Natural killer cell treated with Interleukin-12 subunit alpha and Interleukin-12 subunit beta and Interleukin-15 and Interleukin-18, amount 100 ng/mL, for 72 hours (primary cell): ENCODE data around the gene SDHAF4. TPM values are rescaled to one million over a fixed set of nuclear protein-coding genes. Genes with fewer than 3 reads are reported as not detected.
"Not testable (repeated sequence)": the region's sequence is repeated elsewhere in the genome, so short reads cannot be mapped to it uniquely, and the experiment has no call there.

Source experiments
- ATAC-seq, 2 donors: fragments of 150-1000 bp; cut with Tn5 transposase in 1 of 2; sonication (Bioruptor Pico), chemical (Tn5 transposase) in 1 of 2; 2 replicates each; pipeline ENCODE4 v1.10.0; 2021
- DNase-seq: peaks from one replicate; pipeline ENCODE4 v3.0.0; 2022; ENCODE audit warnings: low spot score
- H3K27ac Mint-ChIP-seq, 2 donors: 1 replicate in 1 of 2; 2 replicates in 1 of 2; pipeline ENCODE4 v1.8.0; 2022; ENCODE audit warnings: mixed read lengths in 2 of 2, mild to moderate bottlenecking in 1 of 2, moderate library complexity in 1 of 2
- H3K27me3 Mint-ChIP-seq, 2 donors: 1 replicate in 1 of 2; 2 replicates in 1 of 2; pipeline ENCODE4 v1.8.0; 2022; ENCODE audit warnings: mixed read lengths in 2 of 2
- H3K36me3 Mint-ChIP-seq: one replicate; pipeline ENCODE4 v1.8.0; 2022; ENCODE audit warnings: mixed read lengths
- H3K4me1 Mint-ChIP-seq, 2 donors: 1 replicate in 1 of 2; 2 replicates in 1 of 2; pipeline ENCODE4 v1.8.0; 2022; ENCODE audit warnings: low read depth in 2 of 2, mixed read lengths in 2 of 2, mild to moderate bottlenecking in 1 of 2
- H3K4me3 Mint-ChIP-seq: one replicate; pipeline ENCODE4 v1.8.0; 2022; ENCODE audit warnings: mixed read lengths
- H3K9me3 Mint-ChIP-seq: 2 replicates; pipeline ENCODE4 v1.8.0; 2022; ENCODE audit warnings: mixed read lengths
- total RNA-seq, 2 donors: library from RNA; stranded (reverse); gene quantifications; one replicate each; pipeline ENCODE4 v1.2.3, GENCODE V29; 2022

Gene SDHAF4
- total RNA-seq, 2 donors from 2014 or later: 6.2 to 11.5 TPM

DNA sequence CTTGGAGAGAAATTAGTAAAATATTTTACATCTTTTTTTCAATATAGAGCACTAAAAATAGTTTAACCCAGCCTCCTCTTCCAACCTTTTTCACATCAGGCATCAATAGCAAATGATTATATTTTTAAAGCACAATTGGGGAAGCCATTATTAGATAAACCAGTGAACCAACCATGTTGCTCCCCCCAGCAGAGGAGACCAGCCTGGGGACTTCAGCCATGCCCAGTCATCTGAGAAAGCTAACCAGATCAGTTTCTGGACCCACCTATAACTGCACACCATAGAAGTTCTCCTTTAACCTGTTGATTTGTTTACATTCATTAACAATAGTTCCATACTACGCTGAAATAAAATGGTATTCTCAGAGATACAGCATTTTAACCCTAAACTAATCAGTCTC, 13.8 kb upstream of the SDHAF4 start:
- Mint-ChIP-seq H3K27me3 (no peaks in the 10 kb centered on the region), H3K27ac (no peak overlapping the region), H3K4me1 (no peaks in the 10 kb centered on the region), H3K36me3 (no peaks in the 10 kb centered on the region), H3K4me3 (no peak overlapping the region), H3K9me3 (no peaks in the 10 kb centered on the region)
- ATAC-seq (no peak), DNase-seq (no peak)

DNA sequence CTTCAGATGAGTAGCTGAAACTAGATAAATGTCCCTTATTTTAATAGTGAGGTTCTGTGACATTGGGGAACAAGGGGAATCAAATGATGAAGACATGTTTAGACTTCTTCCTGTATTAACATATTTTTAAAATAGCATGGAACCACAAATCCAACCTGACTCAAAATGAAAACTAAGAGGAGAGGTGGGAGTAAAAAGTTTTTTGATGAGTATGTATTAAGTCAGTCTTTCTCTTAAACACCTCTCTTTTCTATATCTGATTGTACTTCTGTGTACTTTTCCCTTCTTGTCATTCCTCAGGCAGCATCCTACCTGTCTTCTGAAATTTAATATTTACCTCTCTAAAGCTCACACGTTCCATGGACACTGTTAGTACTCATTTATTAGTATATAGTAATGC, 8.7 kb upstream of the SDHAF4 start:
- no peak overlapping the region for H3K27ac Mint-ChIP-seq
- no peaks in the 10 kb centered on the region for H3K9me3 Mint-ChIP-seq
- H3K27me3 Mint-ChIP-seq: peaks cover 0 to 4% of the 10 kb centered on the region in 2 donors
- DNase-seq: no peak
- no peak for ATAC-seq
- H3K4me1 Mint-ChIP-seq: no peaks in the 10 kb centered on the region
- no peak overlapping the region for H3K4me3 Mint-ChIP-seq
- H3K36me3 Mint-ChIP-seq: no peaks in the 10 kb centered on the region

DNA sequence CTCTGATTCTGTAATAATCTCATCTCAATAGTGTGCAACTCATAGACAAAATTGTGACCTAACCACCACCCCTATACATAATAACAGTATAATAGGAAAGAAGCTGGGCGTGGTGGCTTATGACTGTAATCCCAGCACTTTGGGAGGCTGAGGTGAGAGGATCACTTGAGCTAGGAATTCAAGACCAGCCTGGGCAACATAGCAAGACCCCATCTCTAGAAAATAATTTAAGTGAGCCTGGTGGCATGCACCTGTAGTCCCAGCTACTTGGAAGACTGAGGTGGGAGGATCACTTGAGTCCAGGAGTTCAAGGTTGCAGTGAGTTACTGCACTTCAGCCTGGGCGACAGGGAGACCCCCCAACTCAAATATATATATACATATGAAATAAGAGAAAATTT, 4.3 kb upstream of the SDHAF4 start:
- ATAC-seq, H3K27me3 Mint-ChIP-seq, H3K4me1 Mint-ChIP-seq, H3K36me3 Mint-ChIP-seq, H3K27ac Mint-ChIP-seq, H3K9me3 Mint-ChIP-seq, H3K4me3 Mint-ChIP-seq, DNase-seq: not testable (repeated sequence)

DNA sequence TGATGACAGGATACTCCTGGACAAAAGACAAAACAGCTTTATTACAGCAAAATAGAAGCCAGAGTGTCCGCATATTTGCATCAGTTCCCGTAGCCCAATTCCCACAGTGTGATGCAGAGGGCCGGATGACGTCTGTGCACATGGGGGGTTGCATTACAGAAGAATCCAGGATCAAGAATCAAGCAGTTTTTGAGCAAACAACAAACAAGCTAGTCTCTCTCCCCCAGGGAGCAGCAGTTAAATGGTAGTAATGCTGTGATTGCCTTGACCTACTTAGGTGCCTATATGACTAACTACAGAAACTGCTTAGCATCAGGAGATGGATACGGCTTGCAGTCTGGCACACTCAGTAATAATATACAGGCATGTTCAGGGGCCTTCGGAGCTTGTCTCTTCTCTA, 3.2 kb upstream of the SDHAF4 start:
- no peak overlapping the region for H3K4me3 Mint-ChIP-seq
- H3K27ac Mint-ChIP-seq: no peak overlapping the region
- ATAC-seq (no peak), DNase-seq (no peak)
- H3K27me3 Mint-ChIP-seq: peaks cover 0 to 7% of the 10 kb centered on the region in 2 donors
- peaks cover 5% of the 10 kb centered on the region in 2 donors for H3K4me1 Mint-ChIP-seq
- no peaks in the 10 kb centered on the region for H3K9me3 Mint-ChIP-seq
- H3K36me3 Mint-ChIP-seq: no peaks in the 10 kb centered on the region

DNA sequence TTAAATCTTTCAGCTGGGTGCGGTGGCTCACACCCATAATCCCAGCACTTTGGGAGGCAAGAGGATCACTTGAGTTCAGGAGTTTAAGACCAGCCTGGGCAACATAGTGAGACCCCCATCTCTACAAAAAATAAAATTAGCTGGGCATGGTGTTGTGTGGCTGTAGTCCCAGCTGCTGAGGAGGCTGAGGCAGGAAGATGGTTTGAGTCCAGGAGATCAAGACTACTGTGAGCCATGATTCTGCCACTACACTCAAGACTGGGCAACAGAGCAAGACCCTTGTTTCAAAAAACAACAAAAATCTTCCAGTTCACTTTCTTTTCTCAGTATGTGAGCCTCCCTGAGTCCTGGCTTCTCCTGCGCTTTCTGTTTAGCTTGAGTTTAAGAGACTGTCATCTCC, 7.9 kb downstream of the SDHAF4 start:
- Mint-ChIP-seq H3K27ac (no peak overlapping the region), H3K4me1 (no peaks in the 10 kb centered on the region), H3K27me3 (no peaks in the 10 kb centered on the region), H3K36me3 (no peaks in the 10 kb centered on the region), H3K9me3 (no peaks in the 10 kb centered on the region), H3K4me3 (no peak overlapping the region)
- DNase-seq (no peak), ATAC-seq (no peak)

DNA sequence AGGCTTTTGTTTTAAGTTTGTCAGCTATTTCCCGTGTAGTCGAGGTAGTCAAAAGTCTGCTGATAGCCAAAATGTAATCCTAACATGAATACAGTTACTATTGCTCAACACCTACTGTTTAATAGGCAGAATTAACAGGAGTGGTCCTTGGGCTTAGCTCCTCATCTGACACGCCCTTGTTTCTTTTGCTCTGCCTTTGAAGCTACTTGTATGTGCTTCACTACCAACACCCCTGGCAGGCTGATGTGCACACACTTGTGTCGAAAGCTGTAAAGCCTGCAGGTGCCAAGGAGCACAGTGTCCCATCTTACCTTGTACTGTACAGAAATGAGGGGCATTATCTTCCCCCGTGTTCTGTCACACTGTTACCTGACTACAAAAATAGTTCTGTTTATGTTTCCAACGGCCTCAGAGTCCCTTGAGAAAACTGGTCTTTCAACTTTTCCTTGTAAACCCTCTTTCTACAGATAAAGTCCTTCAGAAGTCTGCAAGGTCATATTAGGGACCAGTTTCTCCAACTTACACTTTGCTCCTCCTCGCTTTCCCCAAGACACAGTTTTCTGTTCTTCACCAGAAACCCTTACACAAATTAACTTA, 9.3 kb downstream of the SDHAF4 start:
- Mint-ChIP-seq H3K27ac (no peak overlapping the region), H3K4me3 (no peak overlapping the region), H3K4me1 (no peaks in the 10 kb centered on the region), H3K36me3 (no peaks in the 10 kb centered on the region), H3K27me3 (no peaks in the 10 kb centered on the region), H3K9me3 (no peaks in the 10 kb centered on the region)
- ATAC-seq (no peak), DNase-seq (no peak)

DNA sequence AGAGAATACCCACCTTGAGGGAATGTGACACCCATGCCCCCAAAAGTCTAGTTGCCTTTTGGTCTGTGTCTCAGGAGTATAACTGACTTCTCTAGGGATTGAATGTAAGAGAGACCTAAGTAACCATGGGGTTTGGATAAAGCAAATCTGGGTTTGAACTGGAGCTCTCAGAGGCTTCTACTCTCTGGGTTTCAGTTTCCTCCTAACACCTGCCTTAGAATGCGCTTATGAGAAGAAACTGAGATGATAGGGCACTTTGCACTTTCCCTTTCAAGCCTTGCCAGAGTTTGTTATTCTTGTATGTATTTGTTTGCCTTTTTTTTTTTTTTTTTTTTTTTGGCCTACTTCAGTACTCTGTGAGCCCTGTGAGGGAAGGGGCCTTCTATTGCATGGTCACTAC, 19.4 kb downstream of the SDHAF4 start:
- no peaks in the 10 kb centered on the region for H3K4me1 Mint-ChIP-seq
- H3K27ac Mint-ChIP-seq: no peak overlapping the region
- H3K9me3 Mint-ChIP-seq: no peaks in the 10 kb centered on the region
- DNase-seq (no peak), ATAC-seq (no peak)
- H3K4me3 Mint-ChIP-seq: no peak overlapping the region
- no peaks in the 10 kb centered on the region for H3K27me3 Mint-ChIP-seq
- H3K36me3 Mint-ChIP-seq: peaks cover 14% of the 10 kb centered on the region

DNA sequence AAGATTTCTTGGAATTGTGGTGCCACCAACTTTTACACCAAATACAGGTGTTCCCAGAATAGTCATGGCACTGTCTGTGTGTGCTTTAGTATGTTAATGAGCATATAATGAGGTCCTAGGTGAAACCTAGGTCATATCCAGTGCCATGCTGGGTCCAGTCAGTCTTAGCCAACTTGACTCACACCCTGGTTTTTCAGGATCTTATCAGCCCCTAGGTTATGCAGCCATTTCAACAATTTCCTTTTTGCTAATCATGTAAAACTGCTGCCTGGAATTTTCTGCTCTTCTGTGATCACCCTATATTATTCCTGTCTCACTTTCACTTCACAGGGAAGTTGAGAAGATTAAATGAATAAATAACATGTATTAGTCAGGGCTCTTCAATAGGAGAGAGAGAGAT, 23.7 kb downstream of the SDHAF4 start:
- H3K27ac Mint-ChIP-seq: no peak overlapping the region
- DNase-seq (no peak), ATAC-seq (no peak)
- no peaks in the 10 kb centered on the region for H3K27me3 Mint-ChIP-seq
- H3K9me3 Mint-ChIP-seq: no peaks in the 10 kb centered on the region
- no peaks in the 10 kb centered on the region for H3K4me1 Mint-ChIP-seq
- no peaks in the 10 kb centered on the region for H3K36me3 Mint-ChIP-seq
- H3K4me3 Mint-ChIP-seq: no peak overlapping the region

DNA sequence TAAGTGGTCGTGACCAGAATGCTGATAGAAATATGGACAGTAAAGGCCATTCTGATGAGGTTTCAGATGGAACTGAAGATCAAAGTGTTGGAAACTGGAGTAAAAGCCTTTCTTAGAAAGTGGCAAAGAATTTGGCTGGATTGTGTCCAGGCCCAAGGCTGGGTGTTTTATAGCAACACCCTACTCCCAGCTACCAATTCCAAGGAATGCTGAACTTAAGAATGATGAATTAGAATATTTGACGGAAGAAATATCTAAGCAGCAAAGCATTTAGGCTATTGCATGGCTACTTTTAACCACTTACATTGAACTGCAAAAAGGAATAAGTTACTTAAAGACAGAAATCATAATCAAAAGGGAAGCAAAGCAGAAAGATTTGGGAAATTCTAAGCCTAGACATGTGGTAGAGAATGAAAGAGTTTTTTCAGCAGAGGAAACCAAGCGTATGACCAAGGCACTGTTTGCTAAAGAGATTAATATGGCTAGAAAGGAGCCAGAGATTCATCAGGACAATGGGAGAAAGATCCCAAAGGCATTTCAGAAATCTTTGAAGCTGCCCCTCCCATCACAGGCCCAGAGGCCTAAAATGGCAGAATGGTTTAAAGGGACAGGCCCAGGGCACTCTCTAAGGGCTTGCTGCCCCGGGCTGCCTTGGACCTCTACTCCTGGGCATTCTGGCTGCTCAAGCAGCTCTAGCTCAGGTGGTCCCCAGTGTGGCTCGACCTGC, 25.8 kb downstream of the SDHAF4 start:
- Mint-ChIP-seq H3K27ac (no peak overlapping the region), H3K27me3 (no peaks in the 10 kb centered on the region), H3K4me1 (no peaks in the 10 kb centered on the region), H3K4me3 (no peak overlapping the region), H3K36me3 (no peaks in the 10 kb centered on the region), H3K9me3 (no peaks in the 10 kb centered on the region)
- ATAC-seq (no peak), DNase-seq (no peak)

DNA sequence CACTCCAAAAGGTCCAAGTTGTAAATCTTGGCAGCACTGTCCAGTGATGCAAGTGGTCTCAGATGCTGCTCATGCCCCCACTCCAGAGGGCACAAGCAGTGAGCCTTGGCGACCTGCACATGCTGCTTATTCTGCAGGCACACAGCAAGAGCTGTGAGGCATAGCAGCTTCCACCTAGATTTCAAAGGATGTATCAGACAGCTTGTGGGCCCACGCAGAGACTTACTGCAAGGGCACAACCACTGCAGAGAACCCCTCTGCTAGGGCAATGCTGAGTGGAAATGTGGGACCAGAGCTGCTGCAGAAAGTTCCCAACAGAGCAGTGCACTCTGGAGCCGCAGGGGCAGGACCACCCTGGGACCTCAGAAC, 26.4 kb downstream of the SDHAF4 start:
- Mint-ChIP-seq H3K4me1 (no peaks in the 10 kb centered on the region), H3K36me3 (no peaks in the 10 kb centered on the region), H3K27me3 (no peaks in the 10 kb centered on the region), H3K9me3 (no peaks in the 10 kb centered on the region), H3K4me3 (no peak overlapping the region), H3K27ac (no peak overlapping the region)
- ATAC-seq: no peak
- no peak for DNase-seq

DNA sequence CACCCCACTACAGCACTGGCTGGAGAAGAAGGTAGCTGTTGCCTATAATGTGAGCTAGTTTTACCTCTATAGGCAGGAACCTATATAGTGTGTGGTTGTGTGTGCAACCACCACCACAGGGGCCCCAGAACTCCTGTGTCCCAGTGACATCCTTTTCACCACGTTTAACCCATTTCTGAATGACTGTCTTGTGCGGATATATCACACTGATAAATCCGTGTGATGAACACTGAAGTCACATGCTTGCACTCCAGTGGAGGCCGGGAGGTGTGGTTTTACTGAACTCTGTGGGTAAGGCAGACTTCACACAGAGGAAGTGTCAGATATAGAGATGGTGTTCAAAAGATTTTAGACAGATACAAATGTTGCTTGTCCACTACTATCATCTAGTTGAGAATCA, 32.5 kb downstream of the SDHAF4 start:
- peaks cover 0 to 3% of the 10 kb centered on the region in 2 donors for H3K4me1 Mint-ChIP-seq
- ATAC-seq (peak; percentile 65 to 75), DNase-seq (no peak)
- H3K9me3 Mint-ChIP-seq: no peaks in the 10 kb centered on the region
- H3K27ac Mint-ChIP-seq: no peak overlapping the region
- no peaks in the 10 kb centered on the region for H3K27me3 Mint-ChIP-seq
- H3K36me3 Mint-ChIP-seq: peaks cover 4% of the 10 kb centered on the region
- no peak overlapping the region for H3K4me3 Mint-ChIP-seq

DNA sequence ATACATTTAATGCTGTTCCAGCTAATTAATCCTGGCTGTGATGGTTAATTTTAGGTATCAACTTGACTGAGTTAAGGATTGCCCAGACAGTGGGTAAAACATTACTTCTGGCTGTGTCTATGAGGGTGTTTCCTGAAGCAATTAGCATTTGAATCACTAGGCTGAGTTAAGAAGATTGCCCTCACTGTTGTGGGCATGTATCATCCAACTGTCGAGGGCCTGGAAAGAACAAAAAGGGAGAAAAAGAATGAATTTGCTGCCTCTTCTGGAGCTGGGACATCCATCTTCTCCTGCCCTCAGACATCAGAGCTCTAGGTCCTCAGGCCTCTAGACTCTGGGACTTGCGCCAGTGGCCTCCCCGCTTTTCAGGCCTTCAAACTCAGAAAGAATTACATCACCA, 34.3 kb downstream of the SDHAF4 start:
- DNase-seq: no peak
- Mint-ChIP-seq H3K27ac (no peak overlapping the region), H3K4me3 (no peak overlapping the region), H3K36me3 (peaks cover 4% of the 10 kb centered on the region), H3K4me1 (peaks cover 0 to 3% of the 10 kb centered on the region in 2 donors), H3K27me3 (peaks cover 0 to 8% of the 10 kb centered on the region in 2 donors), H3K9me3 (no peaks in the 10 kb centered on the region)
- ATAC-seq: no peak

DNA sequence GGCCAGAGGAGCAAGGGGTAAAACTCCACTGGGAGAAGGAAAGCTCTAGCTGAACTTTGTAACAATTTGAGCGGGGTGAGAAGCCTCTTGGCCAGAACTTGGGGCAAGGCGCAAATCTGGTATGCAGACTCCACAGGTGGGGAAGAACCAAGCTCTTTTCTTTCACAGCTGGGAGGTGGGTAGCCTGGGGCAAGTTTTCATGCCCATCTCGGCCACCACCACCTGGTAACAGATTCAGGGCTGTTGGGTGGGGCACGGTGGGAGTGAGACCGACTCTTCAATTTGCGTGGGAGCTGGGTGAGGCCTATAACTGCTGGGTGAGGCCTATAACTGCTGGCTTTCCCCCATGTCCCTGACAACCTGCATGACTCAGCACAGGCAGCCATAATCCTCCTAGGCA, 37.5 kb downstream of the SDHAF4 start:
- ATAC-seq (no peak), DNase-seq (no peak)
- Mint-ChIP-seq H3K27ac (no peak overlapping the region), H3K27me3 (peaks cover 3 to 9% of the 10 kb centered on the region in 2 donors), H3K4me1 (no peaks in the 10 kb centered on the region), H3K36me3 (peaks cover 4% of the 10 kb centered on the region), H3K4me3 (no peak overlapping the region), H3K9me3 (no peaks in the 10 kb centered on the region)

DNA sequence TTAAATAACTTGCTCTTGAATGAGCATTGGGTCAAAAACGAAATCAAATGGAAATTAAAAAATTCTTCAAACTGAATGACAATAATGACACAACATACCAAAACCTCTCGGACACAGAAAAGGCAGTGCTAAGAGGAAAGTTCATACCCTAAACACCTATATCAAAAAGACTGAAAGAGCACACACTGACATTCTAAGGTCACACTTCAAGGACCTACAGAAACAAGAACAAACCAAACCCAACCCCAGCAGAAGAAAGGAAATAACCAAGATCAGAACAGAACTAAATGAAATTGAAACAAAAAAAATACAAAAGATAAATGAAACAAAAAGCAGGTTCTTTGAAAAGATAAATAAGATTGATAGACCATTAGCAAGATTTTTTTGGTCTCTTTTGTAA, 40.6 kb downstream of the SDHAF4 start:
- H3K27me3 Mint-ChIP-seq: peaks cover 3 to 22% of the 10 kb centered on the region in 2 donors
- H3K9me3 Mint-ChIP-seq, DNase-seq, H3K36me3 Mint-ChIP-seq, H3K4me3 Mint-ChIP-seq, H3K4me1 Mint-ChIP-seq, H3K27ac Mint-ChIP-seq, ATAC-seq: not testable (repeated sequence)

DNA sequence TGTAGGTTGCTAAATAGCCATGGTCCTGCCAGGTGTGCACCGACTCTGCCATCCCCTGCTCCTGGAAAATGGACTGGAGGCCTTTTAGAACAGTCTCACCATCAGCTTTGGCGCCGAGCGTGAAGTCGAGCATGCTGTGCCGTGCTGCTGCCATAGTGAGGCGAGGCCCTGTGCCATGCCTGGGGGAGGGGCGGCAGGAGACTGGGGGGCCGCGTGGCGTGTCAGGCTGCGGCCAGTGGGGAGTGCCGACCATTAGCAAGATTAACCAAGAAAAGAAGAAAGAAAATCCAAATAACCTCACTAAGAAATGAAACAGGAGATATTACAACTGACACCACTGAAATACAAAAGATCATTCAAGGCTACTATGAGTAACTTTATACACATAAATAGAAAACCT, 42.5 kb downstream of the SDHAF4 start:
- H3K36me3 Mint-ChIP-seq, H3K4me1 Mint-ChIP-seq, DNase-seq, H3K4me3 Mint-ChIP-seq, ATAC-seq, H3K9me3 Mint-ChIP-seq, H3K27ac Mint-ChIP-seq: not testable (repeated sequence)
- H3K27me3 Mint-ChIP-seq: peaks cover 3 to 22% of the 10 kb centered on the region in 2 donors
